ENCODE data around the gene SRP54.
"Not testable (repeated sequence)": the region's sequence is repeated elsewhere in the genome, so short reads cannot be mapped to it uniquely, and the experiment has no call there.

Gene SRP54

DNA sequence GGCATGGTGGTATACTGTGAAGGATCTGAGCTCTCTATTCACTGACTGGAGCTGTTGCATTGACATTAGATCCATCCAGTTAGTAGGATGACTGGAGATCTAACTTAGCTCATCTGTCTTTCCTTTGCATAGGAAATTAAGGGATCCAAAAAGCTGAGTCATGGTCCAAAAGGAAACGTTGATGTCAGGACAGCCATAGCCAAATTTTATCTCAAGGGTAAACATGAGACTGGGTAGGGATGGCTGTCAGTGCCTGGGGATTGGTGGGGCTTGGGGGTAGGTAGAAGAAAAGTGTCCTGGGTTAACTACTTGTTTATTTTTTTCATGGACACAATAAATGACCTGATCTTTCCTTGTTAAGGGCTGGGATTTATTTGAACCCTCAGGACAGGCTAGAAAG is 67.9 kb downstream of the SRP54 start:
- no peak for DNase-seq

DNA sequence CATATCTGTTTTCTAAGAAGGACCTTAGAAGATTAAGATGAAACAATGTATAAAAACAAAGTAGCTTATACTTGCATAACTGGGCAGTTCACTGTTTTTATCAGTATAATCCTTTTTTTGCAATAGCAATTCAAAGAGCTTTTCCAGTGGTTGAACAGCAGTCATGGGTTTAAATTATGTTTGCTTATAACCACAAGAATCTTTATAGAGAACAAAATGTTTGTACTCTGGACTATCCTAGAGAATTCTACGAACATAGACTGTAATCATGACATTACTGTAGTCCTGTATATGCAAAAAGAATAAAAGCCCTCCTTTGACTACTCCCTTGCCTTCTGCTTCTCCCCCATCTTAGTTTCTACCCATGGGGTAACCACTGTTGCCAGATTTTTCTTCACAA is 69.0 kb downstream of the SRP54 start:
- no peak for DNase-seq

DNA sequence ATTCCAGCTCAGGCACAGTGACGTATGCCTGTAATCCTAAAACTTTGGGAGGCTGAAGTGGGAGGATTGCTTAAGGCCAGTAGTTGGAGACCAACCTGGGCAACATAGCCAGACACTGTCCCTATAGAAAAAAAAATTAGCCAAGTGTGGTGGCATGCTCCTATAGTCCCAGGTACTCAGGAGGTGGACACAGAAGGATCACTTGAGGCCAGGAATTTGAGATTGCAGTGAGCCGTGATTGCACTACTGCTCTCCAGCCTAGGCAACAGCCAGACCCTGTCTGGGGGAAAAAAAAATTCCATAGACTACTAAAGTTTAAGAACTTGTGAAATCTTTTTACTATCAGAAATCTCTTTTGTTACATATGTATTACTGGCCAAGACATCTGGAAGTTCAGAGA is 69.8 kb downstream of the SRP54 start:
- DNase-seq: no peak

DNA sequence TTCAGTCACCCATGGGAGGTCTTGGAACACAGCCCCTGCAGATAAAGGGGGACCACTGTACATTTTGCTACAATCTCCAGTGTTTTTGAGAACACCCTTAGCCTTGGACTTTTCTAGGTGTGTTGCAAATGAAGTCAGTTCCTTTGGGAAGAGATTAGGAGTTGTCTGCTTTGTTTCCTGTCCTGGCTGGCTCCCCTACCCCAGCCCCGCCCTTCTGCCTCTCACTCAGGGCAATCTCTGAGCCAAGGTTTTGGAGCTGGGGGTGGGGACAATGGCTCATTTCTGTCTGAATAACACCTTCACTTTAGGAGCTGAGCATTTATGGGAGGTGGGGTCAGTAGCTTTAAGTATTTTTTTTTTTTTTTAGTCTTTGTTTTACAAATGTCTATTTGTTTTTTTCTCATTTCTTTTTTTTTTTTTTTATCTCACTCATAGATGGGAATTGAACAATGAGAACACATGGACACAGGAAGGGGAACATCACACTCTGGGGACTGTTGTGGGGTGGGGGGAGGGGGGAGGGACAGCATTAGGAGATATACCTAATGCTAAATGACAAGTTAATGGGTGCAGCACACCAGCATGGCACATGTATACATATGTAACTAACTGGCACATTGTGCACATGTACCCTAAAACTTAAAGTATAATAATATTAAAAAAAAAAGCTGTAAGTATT is 78.5 kb downstream of the SRP54 start:
- DNase-seq: not testable (repeated sequence)

DNA sequence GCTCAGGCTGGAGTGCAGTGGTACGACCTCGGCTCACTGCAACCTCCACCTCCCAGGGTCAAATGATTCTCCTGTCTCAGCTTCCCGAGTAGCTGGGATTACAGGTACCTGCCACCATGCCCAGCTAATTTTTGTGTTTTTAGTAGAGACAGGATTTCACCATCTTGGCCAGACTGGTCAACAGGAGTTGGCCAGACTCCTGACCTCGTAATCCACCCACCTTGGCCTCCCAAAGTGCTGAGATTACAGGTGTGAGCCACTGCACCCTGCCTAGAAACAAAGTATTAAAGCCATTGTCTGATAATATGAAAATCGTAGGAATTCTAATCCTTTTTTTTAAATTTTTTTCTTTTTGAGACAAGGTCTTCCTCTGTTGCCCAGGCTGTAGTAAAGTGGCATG is 82.9 kb downstream of the SRP54 start:
- DNase-seq: not testable (repeated sequence)

DNA sequence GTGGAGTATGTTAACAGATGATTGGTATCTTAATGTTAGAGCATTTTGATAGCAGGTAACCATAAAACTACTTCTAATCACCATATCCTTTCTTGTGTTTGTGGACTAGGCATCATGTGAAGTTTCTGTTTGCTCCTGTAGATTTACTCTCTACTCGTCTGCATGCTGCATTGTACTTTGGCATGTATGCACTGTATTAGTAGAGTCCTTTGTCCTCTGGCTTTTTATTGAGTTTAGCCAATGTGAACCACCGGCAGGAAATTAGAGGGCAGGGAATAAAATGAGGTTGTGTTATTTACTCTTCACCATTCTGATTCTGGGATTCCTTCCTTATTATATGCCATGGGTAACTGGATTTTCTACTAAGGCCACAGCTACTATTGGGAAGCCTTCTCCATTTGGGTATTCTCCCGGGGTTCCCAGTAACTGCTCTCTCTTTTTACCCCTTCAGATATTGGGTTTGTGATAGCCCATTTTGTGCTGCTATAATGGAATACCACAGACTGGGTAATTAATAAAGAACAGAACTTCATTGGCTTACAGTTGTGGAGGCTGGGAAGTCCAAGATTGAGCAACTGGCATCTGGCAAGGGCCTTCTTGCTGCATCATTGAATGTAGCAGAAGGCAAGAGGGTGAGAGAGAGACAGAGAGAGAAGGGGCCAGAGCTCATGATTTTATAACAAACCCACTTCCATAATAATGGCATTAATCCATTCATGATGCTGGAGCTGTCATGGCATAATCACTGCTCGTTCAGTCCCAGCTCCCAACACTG is 85.6 kb downstream of the SRP54 start:
- no peak for DNase-seq

DNA sequence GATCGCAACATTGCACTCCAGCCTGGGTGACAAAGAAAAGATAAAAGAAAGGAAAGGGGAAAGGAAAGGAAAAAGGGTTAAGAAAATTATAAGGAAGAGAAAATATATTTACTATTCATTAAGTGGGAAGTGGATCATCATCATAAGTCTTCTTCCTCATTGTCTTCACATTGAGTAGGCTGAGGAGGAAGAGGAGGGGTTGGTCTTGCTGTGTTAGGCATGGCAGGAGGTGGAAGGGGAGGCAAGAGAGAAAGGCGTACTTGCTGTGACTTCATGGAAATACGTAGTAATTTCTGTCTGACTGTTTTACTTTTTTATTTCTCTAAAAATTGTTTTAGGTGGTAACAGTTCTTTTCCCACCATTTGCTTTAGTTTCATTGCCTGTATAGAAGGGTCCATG is 89.4 kb downstream of the SRP54 start:
- DNase-seq: no peak

DNA sequence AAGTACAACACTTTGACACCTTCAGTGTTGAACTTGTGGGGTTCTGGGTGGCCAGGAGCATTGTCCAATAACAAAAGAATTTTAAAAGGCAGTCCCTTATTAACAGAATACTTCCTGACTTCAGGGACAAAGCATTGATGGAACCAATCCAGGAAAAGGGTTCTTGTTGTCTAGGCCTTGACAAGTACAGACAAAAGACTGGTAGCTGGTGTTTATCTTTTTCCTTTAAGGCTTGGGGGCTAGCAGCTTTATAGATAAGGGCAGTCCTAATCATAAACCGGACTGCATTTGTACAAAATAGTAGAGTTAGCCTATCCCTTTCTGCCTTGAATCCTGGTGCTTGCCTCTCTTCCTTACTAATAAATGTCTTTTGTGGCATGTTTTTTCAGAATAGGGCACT is 90.7 kb downstream of the SRP54 start:
- DNase-seq: no peak

DNA sequence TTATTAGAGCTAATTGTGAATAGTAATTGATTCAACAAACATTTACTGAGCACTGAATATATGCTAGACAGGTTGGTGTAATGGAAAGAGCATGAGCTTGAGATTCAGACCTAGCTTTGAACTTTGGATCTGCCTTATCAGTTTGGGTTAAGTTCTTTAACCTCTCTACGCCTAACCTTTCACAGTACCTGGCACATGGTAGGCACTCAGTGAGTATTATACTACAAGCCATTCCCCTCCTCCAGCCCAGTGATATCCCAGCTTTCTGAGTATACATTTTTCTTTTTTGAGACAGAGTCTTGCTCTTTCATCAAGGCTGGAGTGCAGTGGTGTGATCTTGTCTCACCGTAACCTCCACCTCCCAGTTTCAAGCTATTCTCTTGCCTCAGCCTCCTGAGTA is 95.3 kb downstream of the SRP54 start:
- no peak for DNase-seq
